ENCODE measurements around the gene CTNNB1.

CTNNB1 gene

DNA sequence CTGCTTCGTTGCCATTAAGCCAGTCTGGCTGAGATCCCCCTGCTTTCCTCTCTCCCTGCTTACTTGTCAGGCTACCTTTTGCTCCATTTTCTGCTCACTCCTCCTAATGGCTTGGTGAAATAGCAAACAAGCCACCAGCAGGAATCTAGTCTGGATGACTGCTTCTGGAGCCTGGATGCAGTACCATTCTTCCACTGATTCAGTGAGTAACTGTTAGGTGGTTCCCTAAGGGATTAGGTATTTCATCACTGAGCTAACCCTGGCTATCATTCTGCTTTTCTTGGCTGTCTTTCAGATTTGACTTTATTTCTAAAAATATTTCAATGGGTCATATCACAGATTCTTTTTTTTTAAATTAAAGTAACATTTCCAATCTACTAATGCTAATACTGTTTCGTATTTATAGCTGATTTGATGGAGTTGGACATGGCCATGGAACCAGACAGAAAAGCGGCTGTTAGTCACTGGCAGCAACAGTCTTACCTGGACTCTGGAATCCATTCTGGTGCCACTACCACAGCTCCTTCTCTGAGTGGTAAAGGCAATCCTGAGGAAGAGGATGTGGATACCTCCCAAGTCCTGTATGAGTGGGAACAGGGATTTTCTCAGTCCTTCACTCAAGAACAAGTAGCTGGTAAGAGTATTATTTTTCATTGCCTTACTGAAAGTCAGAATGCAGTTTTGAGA lies 25.0 kb downstream of the CTNNB1 start:
- H3K27me3 ChIP-seq (ENCODE audit: insufficient read depth, poor library complexity, severe bottlenecking) = no peaks in the 10 kb centered on the region
- H3K27ac ChIP-seq (replicated peaks) = no peak overlapping the region
- no peak for DNase-seq (ENCODE audit: low read depth in 1 of 2, low spot score in 1 of 2)
- no peak overlapping the region for H3K4me3 ChIP-seq (replicated peaks; ENCODE audit: insufficient read depth, low read length)
- TF ChIP-seq REST (IDR thresholded peaks at IDR 0.05; ENCODE audit: insufficient replicate concordance, low read depth) (no peak), GABPA (IDR thresholded peaks at IDR 0.05; ENCODE audit: low read depth) (no peak)

GRCh38 chr3:41234823-41235721 lies 35.8 kb downstream of the CTNNB1 start:
- Histone ChIP-seq H3K27ac (replicated peaks) (no peak overlapping the region), H3K27me3 (ENCODE audit: insufficient read depth, poor library complexity, severe bottlenecking) (no peaks in the 10 kb centered on the region), H3K4me3 (replicated peaks; ENCODE audit: insufficient read depth, low read length) (no peak overlapping the region)
- TF ChIP-seq REST (IDR thresholded peaks at IDR 0.05; ENCODE audit: insufficient replicate concordance, low read depth) = no peak
- TF ChIP-seq, protein P1, sequence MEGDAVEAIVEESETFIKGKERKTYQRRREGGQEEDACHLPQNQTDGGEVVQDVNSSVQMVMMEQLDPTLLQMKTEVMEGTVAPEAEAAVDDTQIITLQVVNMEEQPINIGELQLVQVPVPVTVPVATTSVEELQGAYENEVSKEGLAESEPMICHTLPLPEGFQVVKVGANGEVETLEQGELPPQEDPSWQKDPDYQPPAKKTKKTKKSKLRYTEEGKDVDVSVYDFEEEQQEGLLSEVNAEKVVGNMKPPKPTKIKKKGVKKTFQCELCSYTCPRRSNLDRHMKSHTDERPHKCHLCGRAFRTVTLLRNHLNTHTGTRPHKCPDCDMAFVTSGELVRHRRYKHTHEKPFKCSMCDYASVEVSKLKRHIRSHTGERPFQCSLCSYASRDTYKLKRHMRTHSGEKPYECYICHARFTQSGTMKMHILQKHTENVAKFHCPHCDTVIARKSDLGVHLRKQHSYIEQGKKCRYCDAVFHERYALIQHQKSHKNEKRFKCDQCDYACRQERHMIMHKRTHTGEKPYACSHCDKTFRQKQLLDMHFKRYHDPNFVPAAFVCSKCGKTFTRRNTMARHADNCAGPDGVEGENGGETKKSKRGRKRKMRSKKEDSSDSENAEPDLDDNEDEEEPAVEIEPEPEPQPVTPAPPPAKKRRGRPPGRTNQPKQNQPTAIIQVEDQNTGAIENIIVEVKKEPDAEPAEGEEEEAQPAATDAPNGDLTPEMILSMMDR (IDR thresholded peaks at IDR 0.05; ENCODE audit: insufficient read depth, low read length) = no peak
- no peak for TF ChIP-seq GABPA (IDR thresholded peaks at IDR 0.05; ENCODE audit: low read depth)
- no peak for TF ChIP-seq SPI1 (IDR thresholded peaks at IDR 0.05; ENCODE audit: borderline replicate concordance, low read depth)
- TF ChIP-seq POLR2AphosphoS5 (IDR thresholded peaks at IDR 0.05; ENCODE audit: low read depth) = no peak
- no peak for DNase-seq (ENCODE audit: low read depth in 1 of 2, low spot score in 1 of 2)

DNA sequence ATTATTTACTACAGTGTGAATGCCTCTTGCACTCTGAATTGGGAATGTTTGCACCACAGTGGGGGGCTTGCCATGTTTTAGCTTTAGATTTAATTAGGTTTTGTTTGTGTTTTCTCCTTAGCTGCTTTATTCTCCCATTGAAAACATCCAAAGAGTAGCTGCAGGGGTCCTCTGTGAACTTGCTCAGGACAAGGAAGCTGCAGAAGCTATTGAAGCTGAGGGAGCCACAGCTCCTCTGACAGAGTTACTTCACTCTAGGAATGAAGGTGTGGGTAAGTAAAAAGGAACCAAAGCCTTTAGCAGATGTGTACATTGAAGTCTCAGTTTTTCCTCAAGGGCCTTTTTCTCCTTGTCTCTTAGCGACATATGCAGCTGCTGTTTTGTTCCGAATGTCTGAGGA lies 36.9 kb downstream of the CTNNB1 start:
- Histone ChIP-seq H3K4me3 (replicated peaks; ENCODE audit: insufficient read depth, low read length) (no peak overlapping the region), H3K27ac (replicated peaks) (no peak overlapping the region), H3K27me3 (ENCODE audit: insufficient read depth, poor library complexity, severe bottlenecking) (no peaks in the 10 kb centered on the region)
- TF ChIP-seq, protein P1 (IDR thresholded peaks at IDR 0.05; ENCODE audit: insufficient read depth, low read length) = no peak
- TF ChIP-seq REST (IDR thresholded peaks at IDR 0.05; ENCODE audit: insufficient replicate concordance, low read depth) = no peak
- TF ChIP-seq GABPA (IDR thresholded peaks at IDR 0.05; ENCODE audit: low read depth) = no peak
- no peak for TF ChIP-seq SPI1 (IDR thresholded peaks at IDR 0.05; ENCODE audit: borderline replicate concordance, low read depth)
- no peak for TF ChIP-seq POLR2AphosphoS5 (IDR thresholded peaks at IDR 0.05; ENCODE audit: low read depth)
- no peak for DNase-seq (ENCODE audit: low read depth in 1 of 2, low spot score in 1 of 2)
